ENCODE measurements around the gene CALML5.
A peak's percentile ranks its signal among the peaks of the same experiment; 100 is the strongest.

CALML5 gene

GRCh38 chr10:5460468-5461202 is 38.7 kb downstream of the CALML5 start:
- DNase-seq, result peak; percentile 77

GRCh38 chr10:5458949-5459747 is 40.2 kb downstream of the CALML5 start:
- DNase-seq, result peak; percentile 24

DNA sequence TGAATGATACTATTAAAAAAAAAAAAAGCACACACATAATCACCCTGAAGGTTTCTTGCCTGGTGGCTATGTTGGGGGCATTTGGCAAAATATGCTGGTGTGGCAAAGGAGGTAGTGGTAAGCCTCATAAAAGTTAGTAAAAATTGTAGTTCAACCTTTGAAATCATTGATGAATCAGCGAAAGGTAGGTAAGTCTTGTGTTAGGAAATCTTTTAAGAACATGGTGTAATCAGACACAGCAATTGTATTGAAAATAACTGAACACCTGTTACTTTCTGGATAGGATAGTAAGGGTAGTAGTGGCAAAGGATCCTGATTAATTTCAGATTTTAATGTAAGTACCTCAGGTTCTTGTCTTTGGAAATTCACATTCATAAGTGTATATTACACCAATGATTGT is 40.9 kb downstream of the CALML5 start:
- DNase-seq, result no peak

- no peak for DNase-seq
These were observed 41.6 kb downstream of the CALML5 start for GRCh38 chr10:5457741-5458140.

- no peak for DNase-seq
These were observed 42.8 kb downstream of the CALML5 start for GRCh38 chr10:5456563-5456962.

GRCh38 chr10:5453749-5454489 is 45.5 kb downstream of the CALML5 start:
- peak; percentile 82 for DNase-seq

GRCh38 chr10:5450605-5451384 is 48.6 kb downstream of the CALML5 start:
- no peak for DNase-seq

DNA sequence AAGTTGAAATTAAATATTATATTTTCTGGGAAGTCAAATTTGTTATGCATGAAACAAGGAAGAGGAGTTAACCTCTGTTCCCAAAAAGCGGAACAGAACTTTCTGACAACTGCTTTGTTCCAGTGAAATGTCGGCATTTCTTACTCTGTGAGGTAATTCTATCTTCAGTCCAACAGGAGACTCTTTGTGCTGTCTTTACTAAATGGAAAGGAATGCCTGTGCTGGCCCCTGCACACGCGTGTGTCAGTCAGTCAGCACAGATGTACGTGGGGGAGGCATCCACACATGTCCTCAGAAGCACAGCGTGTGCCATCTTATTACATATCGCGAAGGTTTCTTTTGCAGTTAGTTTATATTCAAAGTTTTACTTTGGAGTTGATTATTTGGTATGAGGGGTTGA is 49.5 kb downstream of the CALML5 start:
- DNase-seq, result no peak

DNA sequence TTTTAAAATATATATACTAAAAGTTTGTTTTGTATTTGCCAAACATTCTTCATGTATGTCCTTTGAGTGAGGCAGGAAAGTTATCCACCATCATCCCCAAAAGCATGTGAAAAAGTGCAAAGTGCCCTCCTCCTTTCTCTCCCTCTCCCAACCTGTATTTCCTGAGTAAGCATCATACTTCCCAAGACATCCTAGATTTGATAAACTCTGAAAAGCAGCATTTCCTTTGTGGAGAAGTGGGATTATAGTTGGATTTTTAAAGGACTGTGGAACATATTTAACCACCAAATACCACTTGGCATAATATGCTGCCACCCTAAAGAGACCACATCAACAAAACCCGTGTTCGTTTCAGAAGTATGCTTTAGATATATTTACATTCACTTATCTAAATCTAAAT is 50.1 kb downstream of the CALML5 start:
- DNase-seq, result no peak

Data from DMS79 treated with DMSO at 0.1 percent for 48 hours (cell line).